ENCODE results near the gene UBE2E3.
"Not testable (repeated sequence)": the region's sequence is repeated elsewhere in the genome, so short reads cannot be mapped to it uniquely, and the experiment has no call there.

The UBE2E3 gene

GRCh38 chr2:181025004-181025403, 44.6 kb downstream of the UBE2E3 start:
- in situ Hi-C loops (cut with MboI; ENCODE audit: low sequenced_read_pairs), result no loop called here

- in situ Hi-C loops (cut with MboI; ENCODE audit: low sequenced_read_pairs), result no loop called here
Measured at GRCh38 chr2:181036445-181036844, 56.0 kb downstream of the UBE2E3 start.

GRCh38 chr2:181036848-181037603, 56.6 kb downstream of the UBE2E3 start:
- in situ Hi-C loops (cut with MboI; ENCODE audit: low sequenced_read_pairs), result no loop called here

DNA sequence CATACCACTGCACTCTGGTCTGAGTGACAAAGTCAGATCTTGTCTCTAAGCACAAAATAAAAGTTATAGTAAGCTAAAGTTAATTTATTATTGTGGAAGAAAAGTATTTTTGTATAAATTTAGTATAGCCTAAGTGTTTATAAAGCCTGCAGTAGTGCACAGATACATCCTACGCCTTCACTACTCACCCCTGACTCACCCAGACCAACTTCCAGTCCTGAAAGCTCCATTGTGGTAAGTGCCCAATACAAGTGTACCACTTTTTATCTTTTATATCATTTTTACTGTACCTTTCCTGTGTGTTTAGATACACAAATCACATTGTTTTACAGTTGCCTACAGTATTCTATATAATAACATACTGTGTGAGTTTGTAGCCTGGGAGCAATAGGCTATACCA, 57.5 kb downstream of the UBE2E3 start:
- in situ Hi-C loops (cut with MboI; ENCODE audit: low sequenced_read_pairs), result no loop called here

- in situ Hi-C loops (cut with MboI; ENCODE audit: low sequenced_read_pairs), result no loop called here
Measured at GRCh38 chr2:181038796-181039195, 58.4 kb downstream of the UBE2E3 start.

DNA sequence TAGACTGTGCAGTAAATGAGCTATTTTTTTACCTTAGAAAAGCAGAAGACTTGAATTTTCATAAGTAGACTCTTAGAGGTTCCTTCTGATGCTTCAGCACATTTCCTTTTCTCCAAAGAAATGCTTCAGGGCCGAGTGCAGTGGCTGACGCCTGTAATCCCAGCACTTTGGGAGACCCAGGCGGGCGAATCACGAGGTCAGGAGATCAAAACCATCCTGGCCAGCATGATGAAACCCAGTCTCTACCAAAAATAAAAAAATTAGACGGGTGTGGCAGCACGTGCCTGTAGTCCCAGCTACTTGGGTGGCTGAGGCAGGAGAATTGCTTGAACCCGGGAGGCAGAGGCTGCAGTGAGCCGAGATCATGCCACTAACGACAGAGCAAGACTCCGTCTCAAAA, 60.4 kb downstream of the UBE2E3 start:
- in situ Hi-C loops (cut with MboI; ENCODE audit: low sequenced_read_pairs), result not testable (repeated sequence)

- in situ Hi-C loops (cut with MboI; ENCODE audit: low sequenced_read_pairs), result no loop called here
Measured at GRCh38 chr2:181041661-181042060, 61.3 kb downstream of the UBE2E3 start.

- in situ Hi-C loops (cut with MboI; ENCODE audit: low sequenced_read_pairs), result no loop called here
Measured at GRCh38 chr2:181042706-181043105, 62.3 kb downstream of the UBE2E3 start.

- in situ Hi-C loops (cut with MboI; ENCODE audit: low sequenced_read_pairs), result no loop called here
Measured at GRCh38 chr2:181046833-181047232, 66.4 kb downstream of the UBE2E3 start.

- in situ Hi-C loops (cut with MboI; ENCODE audit: low sequenced_read_pairs), result no loop called here
Measured at GRCh38 chr2:181047829-181048228, 67.4 kb downstream of the UBE2E3 start.

GRCh38 chr2:181051861-181052522, 71.6 kb downstream of the UBE2E3 start:
- in situ Hi-C loops (cut with MboI; ENCODE audit: low sequenced_read_pairs), result loop anchor here (25.0 kb wide), 1 partner anchor 940 kb away; no protein-coding TSS in a partner anchor

DNA sequence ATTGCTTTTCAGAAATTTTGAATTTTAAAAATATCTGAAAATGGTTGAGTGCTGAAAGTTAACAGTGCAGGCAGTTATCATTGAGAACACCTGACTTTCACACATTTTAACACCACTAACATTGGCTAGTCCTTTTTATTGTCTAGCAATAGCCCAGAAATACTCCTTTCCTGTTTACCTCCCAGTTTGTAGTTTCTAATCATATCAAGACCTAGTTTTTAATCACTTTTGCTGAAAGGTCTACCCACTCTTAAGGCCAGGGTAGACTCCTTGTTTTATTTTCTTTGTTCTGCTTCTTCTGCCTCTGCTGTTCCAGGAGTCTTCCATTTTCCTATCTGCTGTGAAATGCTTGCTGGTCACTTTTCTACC, 72.1 kb downstream of the UBE2E3 start:
- in situ Hi-C loops (cut with MboI; ENCODE audit: low sequenced_read_pairs), result loop anchor here (25.0 kb wide), 1 partner anchor 940 kb away; no protein-coding TSS in a partner anchor

GRCh38 chr2:181054256-181054655, 73.9 kb downstream of the UBE2E3 start:
- in situ Hi-C loops (cut with MboI; ENCODE audit: low sequenced_read_pairs), result loop anchor here (25.0 kb wide), 1 partner anchor 942 kb away; no protein-coding TSS in a partner anchor

- in situ Hi-C loops (cut with MboI; ENCODE audit: low sequenced_read_pairs), result loop anchor here (25.0 kb wide), 1 partner anchor 943 kb away; no protein-coding TSS in a partner anchor
Measured at GRCh38 chr2:181054843-181055242, 74.4 kb downstream of the UBE2E3 start.

GRCh38 chr2:181058378-181059269, 78.2 kb downstream of the UBE2E3 start:
- in situ Hi-C loops (cut with MboI; ENCODE audit: low sequenced_read_pairs), result loop anchor here (25.0 kb wide), 1 partner anchor 946 kb away; no protein-coding TSS in a partner anchor

GRCh38 chr2:181063696-181064095, 83.3 kb downstream of the UBE2E3 start:
- in situ Hi-C loops (cut with MboI; ENCODE audit: low sequenced_read_pairs), result loop anchor here (25.0 kb wide), 1 partner anchor 951 kb away; no protein-coding TSS in a partner anchor

- in situ Hi-C loops (cut with MboI; ENCODE audit: low sequenced_read_pairs), result loop anchor here (25.0 kb wide), 1 partner anchor 953 kb away; no protein-coding TSS in a partner anchor
Measured at GRCh38 chr2:181065458-181065857, 85.1 kb downstream of the UBE2E3 start.

DNA sequence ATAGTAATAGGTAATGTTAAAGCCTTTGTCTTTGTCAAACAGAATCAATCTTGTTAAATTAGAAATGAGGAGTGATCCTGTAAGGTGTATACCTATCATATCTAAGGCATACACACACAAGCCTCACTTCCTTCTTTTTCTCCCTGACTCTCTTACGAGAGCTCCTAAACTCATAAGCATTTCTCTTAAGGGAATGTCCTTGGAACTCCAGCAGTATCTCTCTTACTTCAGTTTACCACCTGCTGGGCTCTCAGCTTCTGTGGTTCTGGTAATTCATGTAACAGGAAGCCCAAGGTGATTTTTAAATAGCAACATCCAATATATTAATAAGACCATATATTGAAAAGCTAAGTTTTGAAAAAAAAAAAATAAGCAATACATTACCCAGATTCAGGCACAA, 85.9 kb downstream of the UBE2E3 start:
- in situ Hi-C loops (cut with MboI; ENCODE audit: low sequenced_read_pairs), result loop anchor here (25.0 kb wide), 1 partner anchor 954 kb away; no protein-coding TSS in a partner anchor

GRCh38 chr2:181070119-181070835, 89.9 kb downstream of the UBE2E3 start:
- in situ Hi-C loops (cut with MboI; ENCODE audit: low sequenced_read_pairs), result loop anchor here (25.0 kb wide), 1 partner anchor 958 kb away; no protein-coding TSS in a partner anchor

DNA sequence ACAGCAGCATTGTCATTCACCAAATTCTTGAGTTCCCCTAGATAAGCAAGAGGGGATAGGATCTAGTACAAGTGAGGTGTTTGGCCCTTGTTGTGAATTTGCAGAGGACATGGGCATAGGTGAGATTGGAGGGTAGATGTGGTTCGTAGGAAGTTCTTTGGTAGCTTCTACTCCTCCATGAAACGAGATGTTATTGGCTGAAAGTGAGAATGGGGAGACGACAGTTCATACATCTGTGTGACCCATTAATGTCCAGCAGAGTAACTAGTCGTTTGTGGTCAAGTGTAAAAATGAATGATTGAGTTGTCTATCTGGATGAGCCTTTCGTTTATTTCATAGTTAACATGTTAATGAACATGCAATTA, 90.4 kb downstream of the UBE2E3 start:
- in situ Hi-C loops (cut with MboI; ENCODE audit: low sequenced_read_pairs), result loop anchor here (25.0 kb wide), 1 partner anchor 959 kb away; no protein-coding TSS in a partner anchor

All from HL-60/S4 treated with retinoic acid at 250 ng/mL for 4 days and 3 days (cell line).